ENCODE data around the gene DGKQ. TPM values are rescaled to one million over a fixed set of nuclear protein-coding genes. Genes with fewer than 3 reads are reported as not detected.

The DGKQ gene
- total RNA-seq, 1 experiment from 2014 or later, result 22.0 TPM

DNA sequence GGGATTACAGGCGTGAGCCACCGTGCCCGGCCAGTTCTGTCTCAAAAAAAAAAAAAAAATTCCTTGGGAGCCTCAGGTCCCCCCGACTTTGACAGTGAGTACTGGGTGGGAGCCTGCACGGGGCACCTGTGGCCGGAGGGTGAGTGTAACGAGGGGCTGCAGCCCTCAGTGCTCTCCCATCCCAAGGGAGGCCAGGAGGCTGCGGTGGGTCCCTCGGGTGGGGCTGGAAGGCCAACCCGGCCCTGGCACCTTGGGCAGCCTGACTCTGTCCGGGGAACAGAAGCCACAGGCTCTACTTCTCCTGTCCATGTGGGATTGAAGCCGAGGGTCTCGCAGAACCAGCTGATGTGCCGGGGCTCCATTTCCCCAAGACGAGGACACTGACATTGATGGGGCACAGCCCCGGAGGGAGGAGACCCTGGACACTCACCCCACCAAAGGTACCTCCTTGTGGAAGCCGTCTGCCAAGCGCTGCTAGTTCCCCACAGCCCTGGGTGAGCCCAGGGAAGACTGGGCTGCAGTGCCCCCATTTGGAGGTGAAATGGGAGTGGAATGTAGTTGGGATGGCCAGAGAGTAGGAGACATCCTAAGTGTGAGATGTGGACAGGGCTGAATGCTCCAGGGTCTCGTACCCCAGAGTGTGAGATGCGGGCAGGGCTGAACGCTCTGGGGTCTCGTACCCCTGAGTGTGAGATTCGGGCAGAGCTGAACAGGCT lies 22.1 kb upstream of the DGKQ start (continued):
- TF ChIP-seq POLR2AphosphoS5 (IDR thresholded peaks at IDR 0.05; ENCODE audit: low read depth, low read length), result no peak
- no peak for TF ChIP-seq EGR1 (IDR thresholded peaks at IDR 0.05; ENCODE audit: low read depth)

DNA sequence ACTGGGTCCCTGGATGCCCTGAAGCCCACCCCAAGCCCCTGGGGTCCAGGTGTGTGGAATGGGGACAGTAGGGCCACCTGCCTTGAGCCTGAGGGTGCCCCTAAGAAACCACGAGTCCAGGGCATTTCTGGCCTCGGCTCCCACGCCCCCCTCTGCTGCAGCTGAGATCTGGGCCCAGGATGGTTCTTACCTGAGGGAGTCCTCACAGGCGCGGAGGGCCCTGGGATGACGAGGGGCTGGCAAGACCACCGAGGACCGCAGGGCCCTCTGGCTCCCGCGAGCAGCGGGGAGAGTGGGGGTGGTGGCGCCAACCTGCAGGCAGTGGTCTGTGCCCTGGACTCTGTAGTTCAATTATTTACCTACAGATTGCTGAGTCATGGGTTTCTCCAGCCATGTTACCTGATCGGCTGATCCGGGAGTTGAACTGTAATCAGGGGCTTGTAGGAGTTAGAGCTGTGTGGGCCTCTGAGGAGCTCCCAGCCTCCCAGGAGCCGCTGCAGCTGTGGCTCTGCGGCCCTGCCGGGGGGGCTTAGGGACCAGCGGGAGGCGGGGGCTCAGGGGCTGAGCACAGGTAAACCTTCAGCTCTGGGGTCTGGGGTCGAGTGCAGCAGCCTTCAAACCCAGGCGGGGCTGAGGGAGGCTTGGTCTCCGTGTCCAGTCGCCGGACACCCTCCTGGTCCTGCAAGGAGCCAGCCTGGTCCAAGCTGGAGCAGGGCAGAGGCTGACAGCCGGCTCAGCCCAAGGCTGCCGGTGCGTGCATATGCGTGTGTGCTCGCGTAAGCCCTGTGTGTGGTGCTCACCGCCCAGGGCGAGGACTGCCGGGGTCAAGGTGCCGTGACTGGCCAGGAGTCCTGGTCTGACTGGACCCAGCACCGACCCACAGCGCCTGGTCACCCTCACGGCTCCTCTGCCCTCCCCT lies 20.0 kb upstream of the DGKQ start, which contains the start of gene SLC26A1:
Gene SLC26A1, minus strand, starts transcription at position 294 of the 919 bp plus-strand sequence. CDS start 1,701 bp downstream, outside the sequence.
- Histone ChIP-seq H4K20me1 (ENCODE audit: insufficient read depth) (no peaks in the 10 kb centered on the region), H3K36me3 (ENCODE audit: control insufficient read depth in 1 of 2, insufficient read depth in 2 of 2, low read length in 2 of 2) (no peaks in the 10 kb centered on the region), H3K4me1 (ENCODE audit: control insufficient read depth in 1 of 2, insufficient read depth in 2 of 2, low read length in 2 of 2) (peaks cover 14 to 23% of the 10 kb centered on the region in 2 experiments), H3K9ac (ENCODE audit: low read length) (peak within 1 kb of the TSS; percentile 44), H3K27me3 (ENCODE audit: insufficient read depth, low read length) (no peaks in the 10 kb centered on the region), H3K9me2 (ENCODE audit: insufficient read depth) (no peaks in the 10 kb centered on the region), H2AFZ (ENCODE audit: low read depth, low read length, poor library complexity, severe bottlenecking) (no peak within 1 kb of the TSS), H3K27ac (ENCODE audit: low read depth, low read length) (peak within 1 kb of the TSS; percentile 53), H3K9me3 (ENCODE audit: control insufficient read depth in 1 of 2, insufficient read depth in 1 of 2, low read depth in 1 of 2, low read length in 2 of 2) (no peaks in the 10 kb centered on the region), H3K4me3 (replicated peaks in 1 of 2; ENCODE audit: low read depth in 1 of 2, low read length in 2 of 2) (peak within 1 kb of the TSS in 1 of 2 experiments; percentile 28; a peak in 1 of 4 replicates), H3K79me2 (ENCODE audit: insufficient read depth, low read length) (no peaks in the 10 kb centered on the region), H3K4me2 (ENCODE audit: low read length) (peak within 1 kb of the TSS; percentile 73)
- POLR2A ChIA-PET, result no interaction called here
- CTCF ChIA-PET, result interaction anchor here (1.1 kb wide), 1 partner anchor 16 kb away, joined by 3 read pairs; no protein-coding TSS in a partner anchor
- no peak for ATAC-seq
- RAD21 ChIA-PET (ENCODE audit: low non-redundant PET in 1 of 2, low total read pairs in 2 of 2, uncharacterized antibody in 2 of 2, unreplicated experiment in 2 of 2), result no interaction called here
- DNase-seq (ENCODE audit: low read depth, low spot score), result no peak
- TF ChIP-seq ELF1 (IDR thresholded peaks at IDR 0.05; ENCODE audit: borderline replicate concordance, low read depth) (no peak), EGR1 (IDR thresholded peaks at IDR 0.05; ENCODE audit: low read depth) (no peak), SRF (IDR thresholded peaks at IDR 0.05; ENCODE audit: low read depth) (no peak), CBX3 (IDR thresholded peaks at IDR 0.05; ENCODE audit: low read depth) (no peak), EZH2phosphoT487 (IDR thresholded peaks at IDR 0.05; ENCODE audit: borderline replicate concordance) (no peak), ZNF274 (IDR thresholded peaks at IDR 0.05; ENCODE audit: low read depth, low read length) (no peak), EZH2 (IDR thresholded peaks at IDR 0.05) (no peak)
- TF ChIP-seq, protein P1, sequence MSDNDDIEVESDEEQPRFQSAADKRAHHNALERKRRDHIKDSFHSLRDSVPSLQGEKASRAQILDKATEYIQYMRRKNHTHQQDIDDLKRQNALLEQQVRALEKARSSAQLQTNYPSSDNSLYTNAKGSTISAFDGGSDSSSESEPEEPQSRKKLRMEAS (IDR thresholded peaks at IDR 0.05), result no peak
- TF ChIP-seq, protein P2, sequence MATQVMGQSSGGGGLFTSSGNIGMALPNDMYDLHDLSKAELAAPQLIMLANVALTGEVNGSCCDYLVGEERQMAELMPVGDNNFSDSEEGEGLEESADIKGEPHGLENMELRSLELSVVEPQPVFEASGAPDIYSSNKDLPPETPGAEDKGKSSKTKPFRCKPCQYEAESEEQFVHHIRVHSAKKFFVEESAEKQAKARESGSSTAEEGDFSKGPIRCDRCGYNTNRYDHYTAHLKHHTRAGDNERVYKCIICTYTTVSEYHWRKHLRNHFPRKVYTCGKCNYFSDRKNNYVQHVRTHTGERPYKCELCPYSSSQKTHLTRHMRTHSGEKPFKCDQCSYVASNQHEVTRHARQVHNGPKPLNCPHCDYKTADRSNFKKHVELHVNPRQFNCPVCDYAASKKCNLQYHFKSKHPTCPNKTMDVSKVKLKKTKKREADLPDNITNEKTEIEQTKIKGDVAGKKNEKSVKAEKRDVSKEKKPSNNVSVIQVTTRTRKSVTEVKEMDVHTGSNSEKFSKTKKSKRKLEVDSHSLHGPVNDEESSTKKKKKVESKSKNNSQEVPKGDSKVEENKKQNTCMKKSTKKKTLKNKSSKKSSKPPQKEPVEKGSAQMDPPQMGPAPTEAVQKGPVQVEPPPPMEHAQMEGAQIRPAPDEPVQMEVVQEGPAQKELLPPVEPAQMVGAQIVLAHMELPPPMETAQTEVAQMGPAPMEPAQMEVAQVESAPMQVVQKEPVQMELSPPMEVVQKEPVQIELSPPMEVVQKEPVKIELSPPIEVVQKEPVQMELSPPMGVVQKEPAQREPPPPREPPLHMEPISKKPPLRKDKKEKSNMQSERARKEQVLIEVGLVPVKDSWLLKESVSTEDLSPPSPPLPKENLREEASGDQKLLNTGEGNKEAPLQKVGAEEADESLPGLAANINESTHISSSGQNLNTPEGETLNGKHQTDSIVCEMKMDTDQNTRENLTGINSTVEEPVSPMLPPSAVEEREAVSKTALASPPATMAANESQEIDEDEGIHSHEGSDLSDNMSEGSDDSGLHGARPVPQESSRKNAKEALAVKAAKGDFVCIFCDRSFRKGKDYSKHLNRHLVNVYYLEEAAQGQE (IDR thresholded peaks at IDR 0.05; ENCODE audit: low read depth), result no peak
- intact Hi-C loops (cut with micrococcal nuclease), result no loop called here
- BruUV-seq (replicated peaks), result no TSS peak
